ENCODE measurements around the gene MYO5B.

DNA sequence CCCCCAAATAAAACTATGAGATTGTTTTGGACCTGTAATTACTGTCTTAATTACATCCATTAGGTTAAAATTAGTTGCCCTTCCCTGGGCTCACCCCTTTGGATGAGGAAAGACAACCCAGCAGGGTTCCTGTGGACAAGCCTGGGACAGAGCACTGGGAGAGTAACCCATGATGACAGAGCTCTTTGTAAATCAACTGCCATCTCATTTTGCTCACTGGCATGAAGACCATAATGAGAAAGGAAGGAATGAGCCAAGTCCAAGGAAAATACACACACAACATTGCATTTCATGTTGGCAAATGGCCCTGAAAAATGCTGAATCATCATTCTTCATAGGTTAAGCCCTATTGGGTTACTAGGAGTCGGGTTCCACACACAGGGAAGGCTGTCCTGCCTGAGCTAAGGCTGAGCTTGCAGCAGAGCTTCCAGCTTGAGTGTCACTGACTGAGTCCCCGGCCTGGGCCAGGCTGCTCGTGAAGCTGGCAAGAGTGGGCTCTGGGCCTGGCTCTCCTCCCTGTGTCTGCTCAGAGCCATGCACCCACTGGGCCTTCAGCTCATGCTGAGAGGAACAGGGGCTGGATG lies 287.5 kb downstream of the MYO5B start:
- TF ChIP-seq, protein P1, sequence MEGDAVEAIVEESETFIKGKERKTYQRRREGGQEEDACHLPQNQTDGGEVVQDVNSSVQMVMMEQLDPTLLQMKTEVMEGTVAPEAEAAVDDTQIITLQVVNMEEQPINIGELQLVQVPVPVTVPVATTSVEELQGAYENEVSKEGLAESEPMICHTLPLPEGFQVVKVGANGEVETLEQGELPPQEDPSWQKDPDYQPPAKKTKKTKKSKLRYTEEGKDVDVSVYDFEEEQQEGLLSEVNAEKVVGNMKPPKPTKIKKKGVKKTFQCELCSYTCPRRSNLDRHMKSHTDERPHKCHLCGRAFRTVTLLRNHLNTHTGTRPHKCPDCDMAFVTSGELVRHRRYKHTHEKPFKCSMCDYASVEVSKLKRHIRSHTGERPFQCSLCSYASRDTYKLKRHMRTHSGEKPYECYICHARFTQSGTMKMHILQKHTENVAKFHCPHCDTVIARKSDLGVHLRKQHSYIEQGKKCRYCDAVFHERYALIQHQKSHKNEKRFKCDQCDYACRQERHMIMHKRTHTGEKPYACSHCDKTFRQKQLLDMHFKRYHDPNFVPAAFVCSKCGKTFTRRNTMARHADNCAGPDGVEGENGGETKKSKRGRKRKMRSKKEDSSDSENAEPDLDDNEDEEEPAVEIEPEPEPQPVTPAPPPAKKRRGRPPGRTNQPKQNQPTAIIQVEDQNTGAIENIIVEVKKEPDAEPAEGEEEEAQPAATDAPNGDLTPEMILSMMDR (IDR thresholded peaks at IDR 0.05) = no peak
- TF ChIP-seq POLR2A (IDR thresholded peaks at IDR 0.05) = no peak
